PC-9 (cell line): ENCODE data around the gene BAIAP2L1. TPM values are rescaled to one million over a fixed set of nuclear protein-coding genes. Genes with fewer than 3 reads are reported as not detected.
"Not testable (repeated sequence)": the region's sequence is repeated elsewhere in the genome, so short reads cannot be mapped to it uniquely, and the experiment has no call there.

Experiments used
- BruUV-seq: library from RNA; stranded (reverse); fragments of 400-500 nt; replicated peaks from 2 replicates; lab custom pipeline; 2021; lab: Mats Ljungman, UMichigan
- CTCF ChIA-PET: fragments of 300-600 bp; sonication (Branson Sonifier 250); formaldehyde crosslinking; loops from one replicate; lab custom pipeline; 2022; ENCODE audit warnings: antibody characterized with exemption; lab: Charles Lee
- POLR2A ChIA-PET: fragments of 300-600 bp; sonication (Branson Sonifier 250); formaldehyde crosslinking; loops from one replicate; lab custom pipeline; 2022; ENCODE audit warnings: antibody characterized with exemption; ENCODE audit not compliant: unreplicated experiment; lab: Charles Lee
- DNase-seq, 2 experiments: peaks; one replicate each; pipeline versions ENCODE4 v3.0.0 to v3.0.0-alpha.2; 2015 to 2022; ENCODE audit warnings: mixed read lengths in 1 of 2
- H2AFZ ChIP-seq: fragments of 200-600 bp; sonication (generic); 2 replicates; pipeline ENCODE4 v1.8.1; 2017; ENCODE audit warnings: antibody characterized with exemption
- H3F3A ChIP-seq: fragments of 200-600 bp; sonication (generic); 2 replicates; pipeline ENCODE4 v1.8.1; 2017; ENCODE audit warnings: antibody characterized with exemption, mild to moderate bottlenecking, low read depth; ENCODE audit not compliant: insufficient read depth
- H3K27ac ChIP-seq: fragments of 200-600 bp; sonication (generic); 2 replicates; pipeline ENCODE4 v1.6.1; 2016; ENCODE audit warnings: mixed run types
- H3K27me3 ChIP-seq: fragments of 200-600 bp; sonication (generic); 2 replicates; pipeline ENCODE4 v1.6.1; 2016; ENCODE audit warnings: low read depth, mixed run types; ENCODE audit not compliant: insufficient read depth
- H3K36me3 ChIP-seq: fragments of 200-600 bp; sonication (generic); 2 replicates; pipeline ENCODE4 v1.6.1; 2016; ENCODE audit warnings: low read depth, mixed run types
- H3K4me1 ChIP-seq: fragments of 200-600 bp; sonication (generic); replicated peaks from 2 replicates; pipeline ENCODE4 v1.6.1; 2016; ENCODE audit warnings: mixed run types; ENCODE audit not compliant: insufficient read depth
- H3K4me2 ChIP-seq: fragments of 200-600 bp; sonication (generic); 2 replicates; pipeline ENCODE4 v1.6.1; 2017; ENCODE audit warnings: mixed run types
- H3K4me3 ChIP-seq: fragments of 200-600 bp; sonication (generic); 2 replicates; pipeline ENCODE4 v1.6.1; 2016; ENCODE audit warnings: mixed run types
- H3K79me2 ChIP-seq: fragments of 200-600 bp; sonication (generic); 2 replicates; pipeline ENCODE4 v1.6.1; 2017; ENCODE audit warnings: low read depth, mixed run types
- H3K9me2 ChIP-seq: fragments of 200-600 bp; sonication (generic); 2 replicates; pipeline ENCODE4 v1.8.1; 2017; ENCODE audit warnings: mild to moderate bottlenecking; ENCODE audit not compliant: insufficient read depth
- H3K9me3 ChIP-seq: fragments of 200-600 bp; sonication (generic); 2 replicates; pipeline ENCODE4 v1.8.1; 2016; ENCODE audit warnings: low read depth; ENCODE audit not compliant: insufficient read depth
- H4K20me1 ChIP-seq: fragments of 200-600 bp; sonication (generic); 2 replicates; pipeline ENCODE4 v1.8.1; 2017; ENCODE audit not compliant: insufficient read depth
- EZH2 ChIP-seq: fragments of 200-600 bp; sonication (generic); IDR thresholded peaks from 2 replicates; pipeline ENCODE4 v1.8.0; 2017; ENCODE audit warnings: antibody characterized with exemption, low read depth
- intact Hi-C: fragments of 100-400 bp; cut with micrococcal nuclease; formaldehyde crosslinking; loops from one replicate; pipeline ENCODE4 v1.10.0; 2022; ENCODE audit not compliant: unreplicated experiment
- total RNA-seq: library from RNA; stranded (reverse); gene quantifications from 2 replicates; pipeline ENCODE4 v1.2.3, GENCODE V29; 2021
- TF ChIP-seq, protein P1 (sequence below): fragments of 200-600 bp; sonication (generic); conservative IDR thresholded peaks from 2 replicates; pipeline ENCODE4 v1.6.1; 2017; ENCODE audit warnings: mixed run types, antibody characterized with exemption, mild to moderate bottlenecking, moderate library complexity

BAIAP2L1 gene
- total RNA-seq, 1 experiment from 2014 or later = 89.4 TPM

DNA sequence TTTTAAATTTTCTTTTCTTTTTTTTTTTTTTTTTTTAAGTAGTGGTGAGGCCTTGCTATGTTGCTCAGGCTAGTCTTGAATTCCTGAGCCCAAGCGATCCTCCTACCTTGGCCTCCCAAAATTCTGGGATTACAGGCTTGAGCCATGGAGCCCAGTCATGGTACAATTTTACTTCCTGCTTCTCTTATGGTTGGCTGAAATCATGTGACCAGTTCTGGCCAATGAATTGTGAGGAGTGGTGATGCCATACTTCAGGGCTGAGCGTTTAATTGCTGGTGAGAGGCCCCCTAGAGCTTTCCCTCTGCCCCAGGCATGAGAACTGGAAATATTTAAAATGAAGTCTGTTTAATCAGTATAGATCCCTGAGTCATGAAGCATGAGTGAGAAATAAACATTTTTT, 22.2 kb upstream of the BAIAP2L1 start:
- peak in 1 of 2 experiments; percentile 67 for DNase-seq
- Histone ChIP-seq H3K27ac (no peak overlapping the region), H2AFZ (no peak overlapping the region), H3K36me3 (no peaks in the 10 kb centered on the region), H3K27me3 (no peaks in the 10 kb centered on the region), H3K9me3 (no peaks in the 10 kb centered on the region), H3K4me1 (peaks cover 28% of the 10 kb centered on the region), H3F3A (peaks cover 19% of the 10 kb centered on the region), H3K79me2 (no peaks in the 10 kb centered on the region), H4K20me1 (no peaks in the 10 kb centered on the region), H3K4me3 (no peak overlapping the region), H3K4me2 (no peak overlapping the region), H3K9me2 (no peaks in the 10 kb centered on the region)
- no TSS peak for BruUV-seq
- ChIA-PET POLR2A (no interaction called here), CTCF (interaction anchor here (0.5 to 0.6 kb wide), 2 partner anchors 415 to 450 kb away, joined by 3 to 7 read pairs; no protein-coding TSS in a partner anchor)
- TF ChIP-seq EZH2 = no peak
- TF ChIP-seq, protein P1, sequence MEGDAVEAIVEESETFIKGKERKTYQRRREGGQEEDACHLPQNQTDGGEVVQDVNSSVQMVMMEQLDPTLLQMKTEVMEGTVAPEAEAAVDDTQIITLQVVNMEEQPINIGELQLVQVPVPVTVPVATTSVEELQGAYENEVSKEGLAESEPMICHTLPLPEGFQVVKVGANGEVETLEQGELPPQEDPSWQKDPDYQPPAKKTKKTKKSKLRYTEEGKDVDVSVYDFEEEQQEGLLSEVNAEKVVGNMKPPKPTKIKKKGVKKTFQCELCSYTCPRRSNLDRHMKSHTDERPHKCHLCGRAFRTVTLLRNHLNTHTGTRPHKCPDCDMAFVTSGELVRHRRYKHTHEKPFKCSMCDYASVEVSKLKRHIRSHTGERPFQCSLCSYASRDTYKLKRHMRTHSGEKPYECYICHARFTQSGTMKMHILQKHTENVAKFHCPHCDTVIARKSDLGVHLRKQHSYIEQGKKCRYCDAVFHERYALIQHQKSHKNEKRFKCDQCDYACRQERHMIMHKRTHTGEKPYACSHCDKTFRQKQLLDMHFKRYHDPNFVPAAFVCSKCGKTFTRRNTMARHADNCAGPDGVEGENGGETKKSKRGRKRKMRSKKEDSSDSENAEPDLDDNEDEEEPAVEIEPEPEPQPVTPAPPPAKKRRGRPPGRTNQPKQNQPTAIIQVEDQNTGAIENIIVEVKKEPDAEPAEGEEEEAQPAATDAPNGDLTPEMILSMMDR = no peak
- intact Hi-C loops = no loop called here

DNA sequence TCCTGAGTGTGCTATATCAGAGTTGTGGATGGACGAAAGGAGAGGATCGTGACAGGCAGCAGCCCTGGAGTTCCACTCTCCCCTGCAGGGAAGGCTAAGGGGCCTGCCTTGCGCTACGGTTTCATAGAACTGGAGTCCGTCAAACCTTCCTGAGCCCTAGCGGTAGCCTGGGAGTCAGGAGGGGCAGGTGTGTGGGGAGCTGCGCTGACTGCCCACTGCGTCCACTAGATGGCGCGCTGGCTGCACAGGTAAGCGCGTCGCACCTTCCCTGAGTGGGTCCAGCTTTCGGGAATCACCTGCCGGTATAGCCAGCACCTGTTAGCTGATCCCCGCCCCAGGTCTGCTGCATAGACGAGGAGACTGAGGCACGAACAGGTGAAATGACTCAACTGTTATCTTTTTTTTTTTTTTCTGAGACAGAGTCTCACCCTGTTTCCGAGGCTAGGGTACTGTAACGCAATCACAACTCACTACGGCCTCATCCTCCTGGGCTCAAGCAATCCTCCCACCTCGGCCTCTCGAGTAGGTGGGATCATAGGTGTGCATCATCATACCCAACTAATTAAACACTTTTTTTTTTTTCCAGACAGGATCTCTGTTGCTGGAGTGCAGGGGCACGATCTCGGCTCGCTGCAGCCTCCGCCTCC, 20.2 kb upstream of the BAIAP2L1 start:
- Histone ChIP-seq H4K20me1 (no peaks in the 10 kb centered on the region), H3K27me3 (no peaks in the 10 kb centered on the region), H3K79me2 (no peaks in the 10 kb centered on the region), H3K4me1 (peaks cover 44% of the 10 kb centered on the region), H3K36me3 (no peaks in the 10 kb centered on the region), H3K9me3 (no peaks in the 10 kb centered on the region), H3K9me2 (no peaks in the 10 kb centered on the region), H3K27ac (no peak overlapping the region), H3K4me3 (peak overlapping the region; percentile 6; the same call in 1 of the 2 replicates), H3K4me2 (peak overlapping the region; percentile 61), H2AFZ (peak overlapping the region; percentile 62; the same call in 1 of the 2 replicates), H3F3A (peaks cover 36% of the 10 kb centered on the region)
- CTCF ChIA-PET = interaction anchor here (0.6 to 1.5 kb wide), 9 partner anchors 99 to 416 kb away, joined by 3 to 11 read pairs (median 4); no protein-coding TSS in a partner anchor
- BruUV-seq = no TSS peak
- TF ChIP-seq EZH2 = no peak
- TF ChIP-seq, protein P1 = peak; percentile 94
- POLR2A ChIA-PET = interaction anchor here (0.6 kb wide), 1 partner anchor 460 kb away, joined by 18 read pairs; no protein-coding TSS in a partner anchor
- intact Hi-C loops = loop anchor here (1.0 kb wide), 1 partner anchor 324 kb away; no protein-coding TSS in a partner anchor
- DNase-seq = peak; percentile 69 to 88

DNA sequence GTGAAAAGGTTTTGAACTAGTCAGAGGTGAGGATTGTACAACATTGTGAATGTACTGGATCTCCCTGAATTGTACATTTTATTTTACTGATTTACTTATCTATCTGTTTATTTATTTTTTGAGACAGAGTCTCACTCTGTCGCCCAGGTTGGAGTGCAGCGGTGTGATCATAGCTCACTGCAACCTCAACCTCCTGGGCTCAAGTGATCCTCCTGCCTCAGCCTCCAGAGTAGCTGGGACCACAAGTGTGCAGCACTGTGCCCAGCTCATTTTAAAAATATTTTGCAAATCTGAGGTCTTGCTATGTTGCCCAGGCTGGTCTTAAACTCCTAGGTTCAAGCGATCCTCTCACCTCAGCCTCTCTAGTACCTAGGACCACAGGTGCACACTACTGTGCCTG, 19.1 kb upstream of the BAIAP2L1 start:
- DNase-seq, H3K27me3 ChIP-seq, H3K36me3 ChIP-seq, BruUV-seq, H3K79me2 ChIP-seq, H2AFZ ChIP-seq, H3K9me3 ChIP-seq, H3K9me2 ChIP-seq, H3K4me3 ChIP-seq, H4K20me1 ChIP-seq: not testable (repeated sequence)
- CTCF ChIA-PET = interaction anchor here (0.6 kb wide), 1 partner anchor 434 kb away, joined by 3 read pairs; no protein-coding TSS in a partner anchor
- peak overlapping the region; percentile 74 for H3K4me2 ChIP-seq
- POLR2A ChIA-PET = interaction anchor here (0.6 kb wide), 1 partner anchor 191 kb away, joined by 3 read pairs; no protein-coding TSS in a partner anchor
- peaks cover 40% of the 10 kb centered on the region for H3F3A ChIP-seq
- intact Hi-C loops = loop anchor here (1.0 to 2.0 kb wide), 2 partner anchors 19 to 65 kb away; partner anchors contain the start of gene BAIAP2L1
- H3K4me1 ChIP-seq = peaks cover 48% of the 10 kb centered on the region
- H3K27ac ChIP-seq = peak overlapping the region; percentile 95

DNA sequence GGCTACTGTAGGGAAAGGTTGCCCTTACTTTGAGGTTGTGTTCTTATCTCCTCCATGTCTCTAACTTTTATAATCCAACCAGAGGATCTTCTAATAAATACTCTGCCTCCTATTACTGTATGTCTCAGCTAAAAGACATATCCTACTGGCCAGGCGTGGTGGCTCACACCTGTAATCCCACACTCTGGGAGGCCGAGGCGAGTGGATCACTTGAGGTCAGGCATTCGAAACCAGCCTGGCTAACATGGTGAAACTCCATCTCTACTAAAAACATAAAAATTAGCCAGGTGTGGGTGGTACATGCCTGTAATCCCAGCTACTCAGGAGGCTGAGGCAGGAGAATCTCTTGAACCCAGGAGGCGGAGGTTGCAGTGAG, 18.4 kb upstream of the BAIAP2L1 start:
- TSS peak; percentile 69 for BruUV-seq
- intact Hi-C loops = loop anchor here (1.0 to 2.0 kb wide), 2 partner anchors 18 to 65 kb away; partner anchors contain the start of gene BAIAP2L1
- H2AFZ ChIP-seq, H4K20me1 ChIP-seq, POLR2A ChIA-PET, H3K9me3 ChIP-seq, H3K79me2 ChIP-seq, H3K27me3 ChIP-seq, H3K9me2 ChIP-seq, H3K36me3 ChIP-seq, DNase-seq: not testable (repeated sequence)
- Histone ChIP-seq H3K4me3 (peak overlapping the region; percentile 26; the same call in 1 of the 2 replicates), H3F3A (peaks cover 42% of the 10 kb centered on the region), H3K27ac (peak overlapping the region; percentile 95), H3K4me1 (peaks cover 48% of the 10 kb centered on the region), H3K4me2 (peak overlapping the region; percentile 74)
- CTCF ChIA-PET = interaction anchor here (0.8 kb wide), 1 partner anchor 19 kb away, joined by 9 read pairs; the partner anchor contains the start of gene BAIAP2L1
